ENCODE data around the gene NFXL1. TPM values are rescaled to one million over a fixed set of nuclear protein-coding genes. Genes with fewer than 3 reads are reported as not detected.

Gene NFXL1
- total and polyA plus RNA-seq, 9 donors = 5.8 to 15.7 (median 13.6) TPM

GRCh38 chr4:47855350-47855749 lies 59.0 kb downstream of the NFXL1 start:
- no peaks in the 10 kb centered on the region for H3K36me3 ChIP-seq
- no peaks in the 10 kb centered on the region for H3K9me3 ChIP-seq
- no peaks in the 10 kb centered on the region for H3K27me3 ChIP-seq
- no peak for DNase-seq
- H3K27ac ChIP-seq = no peak overlapping the region
- H3K4me3 ChIP-seq = no peak overlapping the region
- 81 to 95% (median 92%) methylated on average over 2 of the region's 2 CpGs for WGBS, 3 donors
- intact Hi-C loops (cut with DNase I) = no loop called here
- TF ChIP-seq, protein P1, sequence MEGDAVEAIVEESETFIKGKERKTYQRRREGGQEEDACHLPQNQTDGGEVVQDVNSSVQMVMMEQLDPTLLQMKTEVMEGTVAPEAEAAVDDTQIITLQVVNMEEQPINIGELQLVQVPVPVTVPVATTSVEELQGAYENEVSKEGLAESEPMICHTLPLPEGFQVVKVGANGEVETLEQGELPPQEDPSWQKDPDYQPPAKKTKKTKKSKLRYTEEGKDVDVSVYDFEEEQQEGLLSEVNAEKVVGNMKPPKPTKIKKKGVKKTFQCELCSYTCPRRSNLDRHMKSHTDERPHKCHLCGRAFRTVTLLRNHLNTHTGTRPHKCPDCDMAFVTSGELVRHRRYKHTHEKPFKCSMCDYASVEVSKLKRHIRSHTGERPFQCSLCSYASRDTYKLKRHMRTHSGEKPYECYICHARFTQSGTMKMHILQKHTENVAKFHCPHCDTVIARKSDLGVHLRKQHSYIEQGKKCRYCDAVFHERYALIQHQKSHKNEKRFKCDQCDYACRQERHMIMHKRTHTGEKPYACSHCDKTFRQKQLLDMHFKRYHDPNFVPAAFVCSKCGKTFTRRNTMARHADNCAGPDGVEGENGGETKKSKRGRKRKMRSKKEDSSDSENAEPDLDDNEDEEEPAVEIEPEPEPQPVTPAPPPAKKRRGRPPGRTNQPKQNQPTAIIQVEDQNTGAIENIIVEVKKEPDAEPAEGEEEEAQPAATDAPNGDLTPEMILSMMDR (IDR thresholded peaks at IDR 0.05) = no peak
- TF ChIP-seq POLR2A (IDR thresholded peaks at IDR 0.05) (no peak), EP300 (IDR thresholded peaks at IDR 0.05) (no peak)
- H3K4me1 ChIP-seq (ENCODE audit: insufficient read depth) = no peaks in the 10 kb centered on the region

- H3K9me3 ChIP-seq = no peaks in the 10 kb centered on the region
- no peaks in the 10 kb centered on the region for H3K36me3 ChIP-seq
- no peak overlapping the region for H3K27ac ChIP-seq
- no peak for TF ChIP-seq EP300 (IDR thresholded peaks at IDR 0.05)
- TF ChIP-seq POLR2A (IDR thresholded peaks at IDR 0.05) = no peak
- 9 to 17% (median 16%) methylated on average over 1 of the region's 1 CpG for WGBS, 3 donors
- no peak for DNase-seq
- no peaks in the 10 kb centered on the region for H3K4me1 ChIP-seq (ENCODE audit: insufficient read depth)
- H3K27me3 ChIP-seq = no peaks in the 10 kb centered on the region
- no peak overlapping the region for H3K4me3 ChIP-seq
- intact Hi-C loops (cut with DNase I) = no loop called here
These were observed 62.2 kb downstream of the NFXL1 start for GRCh38 chr4:47852136-47852535.

GRCh38 chr4:47849466-47849865 lies 64.9 kb downstream of the NFXL1 start:
- H3K27ac ChIP-seq = no peak overlapping the region
- DNase-seq = no peak
- H3K4me3 ChIP-seq = no peak overlapping the region
- no peaks in the 10 kb centered on the region for H3K27me3 ChIP-seq
- WGBS, 3 donors = 44 to 68% (median 63%) methylated on average over 1 of the region's 1 CpG
- no peaks in the 10 kb centered on the region for H3K9me3 ChIP-seq
- TF ChIP-seq, protein P1 (IDR thresholded peaks at IDR 0.05) = no peak
- TF ChIP-seq EP300 (IDR thresholded peaks at IDR 0.05) (no peak), POLR2A (IDR thresholded peaks at IDR 0.05) (no peak)
- intact Hi-C loops (cut with DNase I) = no loop called here
- H3K36me3 ChIP-seq = no peaks in the 10 kb centered on the region
- H3K4me1 ChIP-seq (ENCODE audit: insufficient read depth) = no peaks in the 10 kb centered on the region

DNA sequence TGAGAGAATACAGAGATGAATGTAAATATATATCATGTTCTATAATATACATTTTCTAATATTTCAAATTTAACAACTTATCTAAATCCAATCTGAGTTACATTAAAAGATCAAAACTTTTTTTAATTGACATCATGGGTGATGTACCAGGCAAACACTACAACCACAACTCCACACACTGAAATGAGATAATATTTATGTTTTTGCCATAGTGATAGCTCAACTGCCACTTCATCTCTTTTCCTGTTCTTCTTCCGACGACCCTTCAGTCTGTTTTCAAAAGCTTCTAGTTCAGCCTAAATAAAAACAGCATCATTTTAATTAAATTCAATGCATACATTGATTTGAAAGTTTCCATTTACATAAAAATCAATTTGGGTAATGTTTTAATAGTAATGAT lies 66.3 kb downstream of the NFXL1 start:
- no peaks in the 10 kb centered on the region for H3K9me3 ChIP-seq
- TF ChIP-seq, protein P1 (IDR thresholded peaks at IDR 0.05) = no peak
- no peak for TF ChIP-seq POLR2A (IDR thresholded peaks at IDR 0.05)
- TF ChIP-seq EP300 (IDR thresholded peaks at IDR 0.05) = no peak
- no peak overlapping the region for H3K4me3 ChIP-seq
- H3K27me3 ChIP-seq = no peaks in the 10 kb centered on the region
- no peak for DNase-seq
- H3K36me3 ChIP-seq = no peaks in the 10 kb centered on the region
- 82 to 88% (median 88%) methylated on average over 2 of the region's 2 CpGs for WGBS, 3 donors
- intact Hi-C loops (cut with DNase I) = no loop called here
- no peaks in the 10 kb centered on the region for H3K4me1 ChIP-seq (ENCODE audit: insufficient read depth)
- no peak overlapping the region for H3K27ac ChIP-seq

DNA sequence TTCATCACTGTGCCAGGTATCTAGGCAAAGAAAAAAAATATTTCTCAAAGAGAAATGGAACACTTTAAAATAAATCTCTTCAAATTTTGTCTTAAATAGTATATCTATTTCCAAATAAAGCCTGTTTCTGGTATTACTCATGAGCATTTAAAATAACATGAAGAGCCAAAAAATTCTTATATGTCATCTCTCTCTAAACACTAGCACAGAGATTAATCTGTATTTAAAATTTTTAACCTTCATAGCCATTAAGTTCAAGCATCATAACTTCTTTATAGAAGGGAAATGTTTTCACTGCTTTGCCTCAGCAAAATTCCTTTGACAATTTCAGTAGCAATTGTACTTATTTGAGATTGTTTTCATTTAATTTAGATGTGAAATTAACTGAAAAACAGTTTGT lies 71.4 kb downstream of the NFXL1 start:
- no peaks in the 10 kb centered on the region for H3K9me3 ChIP-seq
- H3K4me1 ChIP-seq (ENCODE audit: insufficient read depth) = no peaks in the 10 kb centered on the region
- H3K27ac ChIP-seq = no peak overlapping the region
- TF ChIP-seq, protein P1 (IDR thresholded peaks at IDR 0.05) = no peak
- no peak for TF ChIP-seq POLR2A (IDR thresholded peaks at IDR 0.05)
- no peak for TF ChIP-seq EP300 (IDR thresholded peaks at IDR 0.05)
- intact Hi-C loops (cut with DNase I) = no loop called here
- H3K36me3 ChIP-seq = no peaks in the 10 kb centered on the region
- DNase-seq = no peak
- H3K4me3 ChIP-seq = no peak overlapping the region
- H3K27me3 ChIP-seq = no peaks in the 10 kb centered on the region
